ENCODE data around the gene ZNF544.

- no peak for TF ChIP-seq ZFP30 (CRISPR knock-in tag; IDR thresholded peaks at IDR 0.05)
- TF ChIP-seq ZFP3 (CRISPR knock-in tag; IDR thresholded peaks at IDR 0.05): no peak
- no peak for TF ChIP-seq ZC3H10 (CRISPR knock-in tag; IDR thresholded peaks at IDR 0.05)
- TF ChIP-seq ZNF70 (CRISPR knock-in tag; IDR thresholded peaks at IDR 0.05): no peak
- no peak for TF ChIP-seq PATZ1 (CRISPR knock-in tag; IDR thresholded peaks at IDR 0.05; ENCODE audit: borderline replicate concordance)
- TF ChIP-seq SNAI2 (CRISPR knock-in tag; IDR thresholded peaks at IDR 0.05): no peak
- TF ChIP-seq PPARA (CRISPR knock-in tag; IDR thresholded peaks at IDR 0.05; ENCODE audit: borderline replicate concordance): no peak
- no peak for TF ChIP-seq TCF4 (CRISPR knock-in tag; IDR thresholded peaks at IDR 0.05; ENCODE audit: borderline replicate concordance)
- TF ChIP-seq ARNTL (CRISPR knock-in tag; IDR thresholded peaks at IDR 0.05; ENCODE audit: borderline replicate concordance, low read depth): no peak
Measured at GRCh38 chr19:58262922-58263296, 34.2 kb downstream of the ZNF544 start.

All from SK-N-SH treated with all-trans-retinoic acid at 6 μM for 48 hours (cell line).